GM18907 (cell line): Measurements from ENCODE around the gene CENPC.
A peak's percentile ranks its signal among the peaks of the same experiment; 100 is the strongest.

Experiments
- ATAC-seq: cut with Tn5 transposase; IDR thresholded peaks from one replicate; pipeline ENCODE4 v1.9.1; 2021; ENCODE audit warnings: mild to moderate bottlenecking, moderate library complexity; ENCODE audit not compliant: unreplicated experiment

CENPC gene, protein sequence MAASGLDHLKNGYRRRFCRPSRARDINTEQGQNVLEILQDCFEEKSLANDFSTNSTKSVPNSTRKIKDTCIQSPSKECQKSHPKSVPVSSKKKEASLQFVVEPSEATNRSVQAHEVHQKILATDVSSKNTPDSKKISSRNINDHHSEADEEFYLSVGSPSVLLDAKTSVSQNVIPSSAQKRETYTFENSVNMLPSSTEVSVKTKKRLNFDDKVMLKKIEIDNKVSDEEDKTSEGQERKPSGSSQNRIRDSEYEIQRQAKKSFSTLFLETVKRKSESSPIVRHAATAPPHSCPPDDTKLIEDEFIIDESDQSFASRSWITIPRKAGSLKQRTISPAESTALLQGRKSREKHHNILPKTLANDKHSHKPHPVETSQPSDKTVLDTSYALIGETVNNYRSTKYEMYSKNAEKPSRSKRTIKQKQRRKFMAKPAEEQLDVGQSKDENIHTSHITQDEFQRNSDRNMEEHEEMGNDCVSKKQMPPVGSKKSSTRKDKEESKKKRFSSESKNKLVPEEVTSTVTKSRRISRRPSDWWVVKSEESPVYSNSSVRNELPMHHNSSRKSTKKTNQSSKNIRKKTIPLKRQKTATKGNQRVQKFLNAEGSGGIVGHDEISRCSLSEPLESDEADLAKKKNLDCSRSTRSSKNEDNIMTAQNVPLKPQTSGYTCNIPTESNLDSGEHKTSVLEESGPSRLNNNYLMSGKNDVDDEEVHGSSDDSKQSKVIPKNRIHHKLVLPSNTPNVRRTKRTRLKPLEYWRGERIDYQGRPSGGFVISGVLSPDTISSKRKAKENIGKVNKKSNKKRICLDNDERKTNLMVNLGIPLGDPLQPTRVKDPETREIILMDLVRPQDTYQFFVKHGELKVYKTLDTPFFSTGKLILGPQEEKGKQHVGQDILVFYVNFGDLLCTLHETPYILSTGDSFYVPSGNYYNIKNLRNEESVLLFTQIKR

DNA sequence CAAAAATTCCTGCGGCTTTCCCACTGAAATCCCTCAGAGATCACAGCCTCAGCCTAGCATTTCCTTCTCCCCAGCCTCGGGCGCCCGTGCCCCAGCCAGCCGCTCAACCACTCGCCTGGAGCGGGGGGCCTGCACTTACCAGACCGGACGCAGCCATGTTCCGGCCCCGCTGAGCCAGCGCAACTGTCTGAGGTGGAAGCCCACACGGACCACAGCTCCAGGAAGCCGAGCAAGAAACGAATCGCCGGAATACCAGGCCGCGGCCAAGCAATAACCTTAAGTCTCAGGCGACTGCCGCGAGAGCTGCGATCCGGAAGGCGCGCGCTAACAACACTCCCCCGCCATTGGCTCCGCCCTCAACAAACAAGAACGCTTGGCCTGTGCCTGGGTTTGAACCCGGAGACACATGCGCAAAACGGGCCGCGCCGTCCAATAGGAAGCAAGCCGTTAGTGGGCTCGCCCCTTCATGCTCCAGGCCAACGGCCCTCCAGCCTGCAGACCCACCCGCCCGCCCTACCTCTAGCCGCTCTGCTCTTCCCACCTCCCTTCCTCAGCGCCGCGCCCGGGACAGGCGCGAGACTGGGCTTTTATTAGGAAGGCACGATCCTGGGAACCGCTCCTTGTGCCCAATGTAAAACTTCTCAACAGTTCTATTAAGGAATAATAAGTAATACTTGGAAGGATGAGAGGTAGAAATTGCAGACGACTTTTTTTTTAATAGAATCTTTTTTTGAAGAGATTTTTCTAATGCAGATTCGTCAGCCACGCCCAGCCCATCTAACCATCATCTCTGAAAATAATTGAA is at the start of gene CENPC:
CENPC (minus strand) TSS at position 305 of the 805 bp plus-strand sequence; CDS start at position 157, 148 bp downstream.
- ATAC-seq = peak; percentile 98

DNA sequence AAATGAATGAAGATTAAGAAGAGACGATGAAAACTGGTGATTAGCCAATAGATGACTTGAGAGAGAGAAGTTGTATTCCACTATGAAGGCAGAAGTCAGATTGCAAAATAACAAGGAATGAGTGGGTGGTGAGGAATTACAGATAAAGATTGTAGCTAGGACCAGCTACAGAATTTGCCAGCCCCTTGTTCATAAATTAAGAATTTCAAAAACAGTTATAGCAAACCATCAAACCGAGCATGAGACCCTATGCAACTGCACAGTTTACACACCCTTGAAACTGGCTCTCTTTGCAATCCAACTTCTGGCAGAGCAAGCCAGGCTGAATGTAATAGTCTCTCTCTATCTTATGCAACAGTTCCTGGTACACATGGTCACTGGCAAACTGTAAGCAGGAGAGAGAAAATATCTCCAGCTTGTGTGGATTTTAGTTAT is 48.5 kb upstream of the CENPC start:
- ATAC-seq = no peak

DNA sequence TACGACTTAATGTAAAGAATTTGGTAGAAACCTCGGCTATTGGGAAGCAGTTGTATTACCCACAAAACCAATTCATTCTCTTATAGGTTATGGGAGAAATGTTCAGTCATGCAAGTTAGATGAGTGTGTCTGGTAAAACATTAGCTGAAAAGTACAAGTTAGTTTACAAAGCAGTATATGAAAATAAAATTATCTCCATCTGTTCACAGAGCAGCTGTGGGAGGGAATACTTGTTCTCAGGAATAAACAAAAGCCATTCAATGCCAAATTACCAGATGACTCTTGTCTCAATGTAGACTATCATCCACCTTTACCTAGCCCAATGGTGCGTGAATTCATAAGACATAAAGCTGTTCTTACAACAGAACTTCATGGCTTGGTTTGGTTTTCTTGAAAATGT is 41.9 kb upstream of the CENPC start:
- no peak for ATAC-seq

DNA sequence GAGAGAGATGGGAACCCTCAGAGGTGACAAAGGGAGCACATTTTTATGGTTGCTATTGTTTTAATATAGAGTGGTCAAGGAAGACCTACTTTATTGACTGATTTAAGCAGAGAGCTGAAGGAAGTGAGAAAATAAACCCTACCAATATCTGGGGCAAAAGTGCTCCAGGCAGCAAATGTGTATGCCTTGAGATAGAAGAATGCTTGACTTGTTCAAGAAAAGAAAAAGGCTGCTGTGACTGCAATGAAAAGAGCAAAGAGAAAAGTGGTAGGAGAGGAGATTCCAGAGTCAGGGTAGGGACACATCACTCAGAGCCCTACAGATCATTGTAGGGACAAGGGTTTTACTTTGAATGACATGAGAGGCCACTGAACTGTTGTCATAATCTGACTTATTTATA is 39.2 kb upstream of the CENPC start:
- no peak for ATAC-seq

DNA sequence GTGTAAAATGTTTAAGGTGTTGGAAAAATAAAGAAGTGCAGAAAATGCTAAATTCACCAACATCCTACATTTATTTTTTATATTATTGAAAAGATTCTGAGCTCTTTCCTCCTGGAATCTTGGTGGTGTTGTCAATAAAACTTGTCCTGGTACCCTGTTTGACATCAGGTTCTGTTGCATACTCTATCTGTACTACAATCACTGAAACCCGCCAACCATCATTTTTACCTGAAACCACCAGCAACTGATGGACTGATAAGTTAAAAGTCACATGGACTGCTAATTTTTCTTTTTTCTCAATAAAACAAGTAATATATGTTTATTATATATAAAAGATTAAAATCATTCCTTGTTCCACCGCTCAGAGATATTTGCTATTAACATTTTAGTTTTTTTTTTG is 36.6 kb upstream of the CENPC start:
- ATAC-seq = no peak

DNA sequence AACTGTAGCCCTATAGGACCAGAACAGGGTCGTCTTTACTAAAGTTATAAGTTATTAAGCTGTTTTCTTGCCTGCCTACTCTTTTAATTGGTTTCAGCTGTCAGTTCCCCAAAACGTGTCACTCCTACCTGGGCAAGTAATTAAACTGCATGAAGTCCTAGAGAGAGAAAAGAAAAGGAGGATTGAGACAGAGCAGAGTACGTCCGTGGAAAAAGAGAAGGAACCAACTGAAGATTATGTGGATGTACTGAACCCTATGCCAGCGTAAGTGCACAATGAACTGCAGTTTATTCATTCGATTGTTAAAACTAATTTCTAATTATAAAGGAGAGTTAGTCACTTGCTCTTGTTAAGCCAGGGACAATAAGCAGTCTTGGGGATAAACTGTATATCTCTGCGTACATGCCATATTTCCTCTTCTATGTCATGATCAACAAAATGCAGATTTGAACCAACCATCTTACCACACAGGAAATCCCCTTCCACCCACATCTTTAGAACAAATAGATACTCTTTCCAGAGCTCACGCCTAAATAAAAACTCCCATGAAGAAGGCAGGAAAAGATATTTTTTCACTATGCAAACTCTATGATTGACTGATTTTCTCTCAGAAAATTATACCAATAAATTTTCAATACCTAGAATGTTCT is 36.0 kb upstream of the CENPC start:
- peak; percentile 66 for ATAC-seq

DNA sequence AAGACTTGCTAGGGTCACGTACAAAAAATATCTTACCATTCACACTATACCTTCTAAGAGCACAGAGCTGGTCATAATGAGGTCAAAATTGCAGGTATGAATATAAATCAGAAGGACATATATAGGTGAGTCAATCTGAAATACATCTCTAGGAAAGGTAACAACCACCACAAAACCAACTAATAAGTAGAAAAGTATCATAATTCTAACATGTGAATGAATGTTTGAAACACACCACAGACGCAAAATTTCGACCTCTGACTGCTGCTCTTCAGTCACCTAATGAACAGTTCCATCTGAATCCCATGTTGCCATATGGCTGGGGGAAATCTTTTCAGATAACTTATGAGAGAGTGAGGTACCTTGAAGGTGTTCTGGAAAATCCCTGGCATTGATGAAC is 35.3 kb upstream of the CENPC start:
- peak; percentile 51 for ATAC-seq

DNA sequence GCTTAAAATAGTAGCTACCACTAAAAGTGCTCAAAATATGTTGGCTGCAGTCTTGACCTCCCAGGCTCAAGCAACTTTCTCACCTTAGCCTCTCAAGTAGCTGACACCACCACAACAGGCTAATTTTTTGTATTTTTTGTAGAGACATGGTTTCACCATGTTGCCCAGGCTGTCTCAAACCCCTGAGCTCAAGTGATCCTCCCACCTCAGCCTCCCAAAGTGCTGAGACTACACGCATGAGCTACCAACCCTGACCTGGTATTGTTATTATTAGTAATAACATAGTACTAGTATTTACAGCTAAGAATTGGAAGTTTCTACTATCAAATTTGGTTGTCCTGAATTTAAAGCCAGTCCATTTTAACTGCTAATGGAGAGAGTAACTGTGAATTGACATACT is 31.2 kb upstream of the CENPC start:
- peak; percentile 30 for ATAC-seq

DNA sequence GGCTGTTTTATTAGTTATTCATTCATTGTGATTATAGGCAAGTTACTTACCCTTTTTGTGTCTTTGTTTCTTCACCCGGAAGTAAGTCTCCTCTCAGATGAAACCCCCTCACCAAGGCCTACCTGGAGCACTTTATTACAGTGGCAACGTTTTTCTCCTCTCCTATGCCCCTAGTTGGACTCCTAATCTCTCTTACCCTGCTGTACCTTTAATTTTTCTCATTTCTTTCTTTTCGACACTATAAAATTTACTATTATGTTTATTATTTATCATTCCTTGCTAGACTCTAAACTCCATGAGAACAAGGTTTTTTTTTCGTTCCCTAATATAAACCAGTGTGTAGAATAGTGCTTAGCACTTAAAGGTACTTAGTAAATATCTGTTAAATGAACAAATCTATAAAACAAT is 30.8 kb upstream of the CENPC start:
- no peak for ATAC-seq

DNA sequence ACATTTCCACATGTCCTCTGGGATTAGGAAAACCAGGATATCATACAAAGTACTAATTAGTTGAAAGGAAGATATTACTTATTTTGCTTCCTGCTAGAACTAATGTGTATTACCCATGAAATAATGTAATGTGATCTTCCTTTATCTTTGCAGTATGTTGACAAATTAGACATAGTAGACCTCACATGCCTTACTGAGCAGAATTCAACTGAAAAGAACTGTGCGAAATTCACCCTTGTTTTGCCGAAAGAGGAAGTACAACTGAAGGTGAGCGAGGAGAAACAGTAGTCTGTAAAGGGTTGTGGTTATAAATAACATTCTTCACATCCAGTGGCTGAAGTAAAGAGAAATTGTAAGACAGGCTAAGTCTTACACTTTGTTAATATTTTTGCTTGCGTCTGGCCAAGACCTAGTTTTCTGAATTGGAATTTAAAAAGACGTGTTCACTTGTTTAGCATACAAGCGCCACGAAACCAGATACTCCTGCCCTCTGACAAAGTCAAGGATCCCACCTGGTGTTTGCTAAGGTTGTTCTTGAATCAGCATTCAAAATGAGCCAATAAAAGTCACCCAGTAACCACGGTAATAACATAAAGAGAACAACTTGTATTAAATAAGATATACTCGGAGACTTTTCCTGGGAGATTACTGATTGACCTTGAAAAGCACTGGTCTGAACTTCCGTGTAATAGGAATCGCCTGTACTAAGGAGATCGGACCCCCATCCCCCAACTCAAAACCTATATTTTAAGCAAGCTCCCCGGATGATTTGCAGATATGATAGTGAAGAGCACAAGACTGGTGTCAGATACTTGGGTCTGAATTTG is 30.1 kb upstream of the CENPC start:
- ATAC-seq = peak; percentile 95

DNA sequence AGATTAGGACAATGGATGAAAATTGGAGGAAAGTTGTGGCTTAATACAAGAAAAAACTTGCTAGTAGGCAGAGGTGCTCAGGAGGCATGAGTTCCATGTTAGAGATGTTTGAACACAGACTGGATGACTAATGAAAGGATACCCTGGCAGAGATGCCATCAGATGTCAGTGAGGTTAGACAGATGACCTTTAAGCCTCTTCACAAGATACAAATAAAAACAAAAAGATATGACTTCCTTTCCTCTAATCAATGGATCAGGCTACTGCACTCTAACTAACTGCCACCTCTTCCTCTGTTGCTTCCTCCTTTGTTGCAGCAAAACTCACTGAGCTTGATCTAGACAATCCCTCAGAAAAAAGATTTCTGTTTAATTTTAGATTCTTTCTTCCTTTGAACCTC is 27.9 kb upstream of the CENPC start:
- no peak for ATAC-seq

DNA sequence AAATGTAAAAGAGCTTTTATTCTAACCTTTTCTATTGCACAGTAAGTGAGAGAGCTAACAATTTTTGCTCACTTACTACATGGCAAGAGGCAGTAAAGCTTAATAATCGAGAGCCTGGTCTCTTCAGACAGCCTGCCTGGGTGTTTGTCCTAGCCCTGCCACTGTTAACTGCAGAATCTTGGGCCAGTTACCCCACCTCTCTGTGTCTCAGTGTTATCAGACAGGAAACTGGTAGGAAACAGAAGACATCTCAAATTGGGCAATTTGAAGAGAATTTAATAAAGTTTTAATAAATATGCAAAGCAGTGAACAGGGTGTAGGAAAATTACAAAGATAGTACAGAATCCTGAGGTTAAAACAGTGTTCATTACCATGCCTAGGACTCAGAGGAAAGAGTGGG is 26.7 kb upstream of the CENPC start:
- no peak for ATAC-seq

DNA sequence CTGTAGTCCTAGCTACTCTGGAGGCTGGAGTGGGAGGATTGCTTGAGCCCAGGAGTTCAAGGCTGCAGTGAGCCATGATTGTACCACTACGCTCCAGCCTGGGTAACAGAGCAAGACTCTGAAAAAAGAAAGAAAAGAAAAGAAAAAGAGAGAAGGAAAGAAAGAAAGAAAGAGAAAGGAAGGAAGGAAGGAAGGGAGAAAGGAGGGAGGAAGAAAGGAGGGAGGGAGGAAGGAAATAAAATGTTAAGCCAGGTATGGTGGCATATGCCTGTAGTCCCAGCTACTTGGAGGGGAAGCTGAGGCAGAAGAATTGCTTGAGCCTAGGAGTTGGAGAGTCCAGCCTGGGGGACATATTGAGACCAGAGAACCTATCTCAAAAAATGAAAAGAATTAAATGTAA is 25.2 kb upstream of the CENPC start:
- ATAC-seq = no peak

DNA sequence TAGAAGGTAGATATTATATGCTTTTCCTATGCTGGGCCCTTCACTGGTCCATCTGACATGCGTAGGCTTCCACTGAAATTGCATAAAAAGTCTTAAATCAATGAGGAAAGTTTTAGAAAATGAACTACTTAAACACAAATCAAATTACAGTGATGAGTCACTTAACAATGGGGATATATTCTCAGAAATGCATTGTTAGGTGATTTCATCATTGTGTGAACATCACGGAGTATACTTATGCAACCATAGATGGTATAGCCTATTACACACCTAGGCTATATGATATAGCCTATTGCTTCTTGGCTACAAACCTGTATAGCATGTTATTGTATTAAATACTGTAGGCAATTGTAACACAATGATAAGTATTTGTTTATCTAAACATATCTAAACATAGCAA is 23.5 kb upstream of the CENPC start:
- ATAC-seq = no peak

DNA sequence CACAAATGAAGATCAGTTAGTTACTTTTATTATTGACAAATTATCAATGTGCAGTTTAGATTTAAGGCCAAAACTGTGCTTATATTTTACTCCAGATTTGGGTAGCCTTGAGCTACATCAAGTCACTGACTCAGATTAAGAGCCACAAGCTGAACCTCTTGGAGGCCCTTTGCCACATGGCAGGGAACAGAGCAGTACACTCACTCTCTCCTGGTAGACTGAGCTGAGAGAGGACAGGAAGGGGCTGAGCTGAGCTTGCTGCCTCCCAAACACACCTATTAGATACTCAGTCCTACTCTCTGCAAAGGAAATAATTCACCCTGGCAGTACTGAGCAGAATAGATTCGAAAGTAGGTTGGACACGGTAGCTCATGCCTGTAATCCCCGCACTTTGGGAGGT is 21.0 kb upstream of the CENPC start:
- ATAC-seq = no peak

DNA sequence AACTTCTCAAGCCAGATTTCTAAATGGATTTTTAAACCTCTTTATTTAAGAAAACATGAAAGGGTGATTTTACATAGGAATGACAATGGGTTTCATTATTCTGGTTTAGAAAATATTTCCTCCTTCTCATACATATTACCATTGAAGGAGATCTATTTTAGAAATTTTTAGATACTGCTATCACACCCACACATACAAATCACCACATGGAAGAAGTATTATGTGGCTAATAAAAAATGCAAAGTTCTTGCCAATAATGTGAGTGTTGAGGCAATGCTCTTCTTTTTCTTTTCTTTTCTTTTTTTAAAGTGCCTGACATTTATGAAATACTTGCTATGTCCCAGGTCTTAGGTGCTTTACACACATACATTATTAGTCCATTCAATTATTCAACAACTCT is 20.0 kb upstream of the CENPC start:
- ATAC-seq = no peak

DNA sequence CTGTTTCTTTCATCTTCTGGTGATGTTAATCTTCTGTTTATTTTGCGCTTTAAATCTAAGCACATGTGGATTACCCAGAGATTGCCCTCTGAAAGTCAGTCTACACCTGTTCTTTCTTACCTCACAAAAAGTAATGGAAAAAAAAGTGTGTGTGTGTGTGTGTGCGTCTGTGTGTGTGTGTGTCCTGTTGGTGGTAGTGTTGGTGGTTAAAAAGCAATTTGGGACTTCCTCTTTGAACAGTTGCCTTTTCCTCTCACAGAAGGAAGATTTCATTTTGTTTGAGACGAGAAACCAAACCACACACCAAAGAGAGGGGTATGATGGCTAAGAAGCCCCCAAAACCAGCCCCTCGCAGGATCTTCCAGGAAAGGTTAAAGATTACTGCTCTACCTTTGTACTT is 13.2 kb upstream of the CENPC start, which contains the start of gene STAP1:
STAP1 (plus strand) TSS at position 235 of the 400 bp plus-strand sequence; CDS start at position 318, 83 bp downstream.
- peak; percentile 69 for ATAC-seq

DNA sequence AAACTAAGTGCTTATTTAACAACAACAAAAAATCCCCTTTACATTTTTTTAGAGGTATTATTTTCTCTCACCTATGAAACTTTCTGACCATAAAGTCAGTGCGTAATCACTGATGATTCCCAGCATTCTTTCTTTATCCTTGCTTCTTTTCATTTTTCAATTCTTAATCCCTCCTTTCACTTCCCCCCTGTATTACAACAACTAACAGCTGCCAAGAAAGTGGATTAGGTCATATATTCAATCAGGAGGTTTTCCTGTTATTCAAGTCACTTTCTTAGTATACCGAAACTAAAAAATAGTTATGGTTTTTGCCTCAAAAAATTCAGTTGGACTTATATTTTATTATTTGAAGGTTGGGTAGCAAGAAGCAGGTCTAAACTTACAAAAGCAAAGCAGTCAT is 11.1 kb upstream of the CENPC start:
- ATAC-seq = no peak

DNA sequence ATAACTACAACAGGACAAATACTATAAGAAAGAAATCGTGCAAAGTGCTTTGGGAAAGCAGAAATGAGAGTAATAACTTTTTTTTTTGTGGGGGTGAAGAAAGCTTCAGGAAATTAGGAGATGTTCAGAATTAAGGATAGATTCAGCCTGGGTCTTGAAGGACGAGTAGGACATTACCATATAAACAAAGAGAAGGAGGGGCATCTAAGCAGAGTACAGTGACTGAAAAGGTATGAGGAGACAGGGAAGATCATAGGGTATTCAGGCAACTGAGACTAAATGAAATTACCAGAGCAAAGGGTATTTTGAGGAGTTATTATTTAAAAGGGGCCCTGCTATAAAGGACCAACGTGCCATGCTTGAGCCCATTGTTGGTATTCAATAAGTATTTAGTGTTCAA is 10.1 kb upstream of the CENPC start:
- no peak for ATAC-seq

DNA sequence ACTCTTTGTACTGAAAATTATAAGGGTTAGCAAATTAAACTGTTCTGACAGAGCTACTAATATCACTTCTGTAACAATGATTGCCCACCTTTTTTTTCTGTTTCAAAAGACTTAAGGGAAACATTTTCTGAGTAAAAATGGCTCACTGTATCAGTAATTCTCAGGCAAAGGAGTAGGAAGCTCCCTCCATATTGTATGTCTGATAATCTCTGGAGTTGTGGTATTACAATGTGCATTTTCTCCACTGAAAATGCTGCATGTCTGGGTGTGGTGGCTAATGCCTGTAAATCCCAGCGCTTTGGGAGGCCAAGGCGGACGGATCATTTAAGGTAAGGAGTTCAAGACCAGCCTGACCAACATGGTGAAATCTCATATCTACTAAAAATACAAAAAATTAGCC is 8.8 kb upstream of the CENPC start:
- ATAC-seq = no peak
